Neural crest cell (in vitro differentiated cells): ENCODE results near the gene SS18L1. TPM values are rescaled to one million over a fixed set of nuclear protein-coding genes. Genes with fewer than 3 reads are reported as not detected.

Experiments
- DNase-seq: peaks from one replicate; pipeline ENCODE4 v3.0.0; 2021; ENCODE audit warnings: low read depth, mixed read lengths, low spot score
- H3K27ac Mint-ChIP-seq: one replicate; pipeline ENCODE4 v1.8.0; 2021; ENCODE audit warnings: mild to moderate bottlenecking, mixed read lengths; ENCODE audit not compliant: unreplicated experiment
- H3K27me3 Mint-ChIP-seq: 2 replicates; pipeline ENCODE4 v1.8.0; 2021; ENCODE audit warnings: low read depth, mild to moderate bottlenecking, mixed read lengths
- H3K36me3 Mint-ChIP-seq: 2 replicates; pipeline ENCODE4 v1.8.0; 2021; ENCODE audit warnings: low read depth, mild to moderate bottlenecking, mixed read lengths
- H3K4me1 Mint-ChIP-seq: 2 replicates; pipeline ENCODE4 v1.8.0; 2021; ENCODE audit warnings: mixed read lengths
- H3K4me3 Mint-ChIP-seq: one replicate; pipeline ENCODE4 v1.8.0; 2021; ENCODE audit warnings: mild to moderate bottlenecking, mixed read lengths
- H3K9me3 Mint-ChIP-seq: 2 replicates; pipeline ENCODE4 v1.8.0; 2021; ENCODE audit warnings: mixed read lengths
- CTCF ChIP-seq: fragments of 200-600 bp; sonication (generic); conservative IDR thresholded peaks from 2 replicates; pipeline ENCODE4 v1.5.0; 2021; ENCODE audit warnings: antibody characterized with exemption, mild to moderate bottlenecking
- total RNA-seq: library from RNA; stranded (reverse); gene quantifications from 2 replicates; pipeline ENCODE4 v1.2.1, GENCODE V29; 2021

Gene SS18L1
- total RNA-seq, 1 donor from 2014 or later = 30.0 TPM

- DNase-seq = peak; percentile 65
- TF ChIP-seq CTCF = no peak
- H3K27ac Mint-ChIP-seq = no peak within 1 kb of the TSS
- no peaks in the 10 kb centered on the region for H3K9me3 Mint-ChIP-seq
- H3K4me3 Mint-ChIP-seq = peak within 1 kb of the TSS; percentile 49
- H3K4me1 Mint-ChIP-seq = peaks cover 3% of the 10 kb centered on the region
- no peaks in the 10 kb centered on the region for H3K36me3 Mint-ChIP-seq
- peaks cover 84% of the 10 kb centered on the region for H3K27me3 Mint-ChIP-seq
These were observed 76.6 kb downstream of the SS18L1 start, which contains the start of gene HRH3 for GRCh38 chr20:62219992-62220665. Gene HRH3, minus strand, starts transcription at chr20:62220278. Its CDS starts 308 bp downstream, at chr20:62219970.

GRCh38 chr20:62220666-62221568 is 77.3 kb downstream of the SS18L1 start:
- no peak overlapping the region for H3K27ac Mint-ChIP-seq
- H3K4me1 Mint-ChIP-seq = peaks cover 3% of the 10 kb centered on the region
- H3K36me3 Mint-ChIP-seq = no peaks in the 10 kb centered on the region
- H3K9me3 Mint-ChIP-seq = no peaks in the 10 kb centered on the region
- peaks cover 85% of the 10 kb centered on the region for H3K27me3 Mint-ChIP-seq
- no peak overlapping the region for H3K4me3 Mint-ChIP-seq
- TF ChIP-seq CTCF = no peak
- DNase-seq = no peak

GRCh38 chr20:62222266-62222850 is 78.8 kb downstream of the SS18L1 start:
- H3K4me1 Mint-ChIP-seq = peaks cover 3% of the 10 kb centered on the region
- TF ChIP-seq CTCF = no peak
- H3K27ac Mint-ChIP-seq = no peak overlapping the region
- H3K9me3 Mint-ChIP-seq = no peaks in the 10 kb centered on the region
- no peak for DNase-seq
- no peaks in the 10 kb centered on the region for H3K36me3 Mint-ChIP-seq
- H3K4me3 Mint-ChIP-seq = no peak overlapping the region
- peaks cover 81% of the 10 kb centered on the region for H3K27me3 Mint-ChIP-seq

GRCh38 chr20:62222972-62223371 is 79.4 kb downstream of the SS18L1 start:
- no peaks in the 10 kb centered on the region for H3K9me3 Mint-ChIP-seq
- TF ChIP-seq CTCF = no peak
- DNase-seq = no peak
- H3K36me3 Mint-ChIP-seq = no peaks in the 10 kb centered on the region
- H3K27me3 Mint-ChIP-seq = peaks cover 75% of the 10 kb centered on the region
- no peak overlapping the region for H3K4me3 Mint-ChIP-seq
- H3K27ac Mint-ChIP-seq = no peak overlapping the region
- peaks cover 3% of the 10 kb centered on the region for H3K4me1 Mint-ChIP-seq

- H3K9me3 Mint-ChIP-seq = no peaks in the 10 kb centered on the region
- H3K4me1 Mint-ChIP-seq = peaks cover 3% of the 10 kb centered on the region
- H3K36me3 Mint-ChIP-seq = no peaks in the 10 kb centered on the region
These were observed 80.0 kb downstream of the SS18L1 start for GRCh38 chr20:62223571-62223970.

More at GRCh38 chr20:62223571-62223970, 80.0 kb downstream of the SS18L1 start:
- Mint-ChIP-seq H3K4me3 (no peak overlapping the region), H3K27me3 (peaks cover 69% of the 10 kb centered on the region), H3K27ac (no peak overlapping the region)
- no peak for TF ChIP-seq CTCF
- DNase-seq = no peak
